SIG-M5 treated with dmso at 0.1 percent for 504 hours (cell line): ENCODE data around the gene KRT32.

ENCODE experiments used
- DNase-seq: peaks from one replicate; lab custom pipeline; 2025; ENCODE audit not compliant: unreplicated experiment; lab: John Stamatoyannopoulos, UW

Gene KRT32

GRCh38 chr17:41467561-41467960 is 375 bp upstream of the KRT32 start:
- no peak for DNase-seq

- DNase-seq: no peak
Measured at GRCh38 chr17:41464682-41465081, 2.5 kb downstream of the KRT32 start.

GRCh38 chr17:41464173-41464572 is 3.0 kb downstream of the KRT32 start:
- DNase-seq: no peak

DNA sequence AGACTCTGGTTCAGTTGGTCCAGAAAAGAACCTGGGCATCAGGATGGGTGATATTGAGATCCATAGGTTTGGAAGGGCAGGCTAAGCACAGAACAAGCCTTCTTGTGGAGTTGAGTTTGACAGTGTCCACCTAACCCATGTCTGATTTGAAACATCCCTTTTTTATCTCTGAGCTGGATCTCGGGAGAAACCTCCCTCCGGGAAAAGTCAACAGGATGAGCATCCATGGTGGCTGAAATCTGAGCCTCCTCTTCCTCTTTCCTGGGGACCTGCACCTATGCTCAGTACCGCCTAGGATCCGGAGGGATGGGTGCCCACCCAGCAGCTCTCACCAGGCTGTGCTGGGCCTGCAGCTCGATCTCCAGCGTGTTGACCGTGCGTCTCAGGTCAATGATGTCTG is 3.4 kb downstream of the KRT32 start:
- DNase-seq: no peak

DNA sequence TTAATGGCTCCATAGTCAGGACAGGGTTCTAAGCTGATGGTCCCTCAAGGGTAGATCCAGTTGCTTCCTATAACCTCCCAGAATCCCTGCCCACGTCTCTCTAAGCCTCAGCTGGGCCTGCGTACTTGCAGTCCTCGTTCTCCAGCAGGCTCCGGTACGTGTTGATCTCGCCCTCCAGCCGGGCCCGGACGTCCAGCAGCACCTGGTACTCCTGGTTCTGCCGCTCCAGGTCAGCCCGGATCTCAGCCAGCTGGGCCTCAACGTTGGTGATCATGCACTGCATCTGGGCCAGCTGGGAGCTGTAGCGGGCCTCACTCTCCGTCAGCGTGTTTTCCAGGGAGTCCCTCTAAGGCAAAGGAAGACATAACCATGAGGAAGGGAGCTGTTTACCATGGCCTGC is 4.5 kb downstream of the KRT32 start:
- no peak for DNase-seq

GRCh38 chr17:41457676-41458075 is 9.5 kb downstream of the KRT32 start:
- no peak for DNase-seq

DNA sequence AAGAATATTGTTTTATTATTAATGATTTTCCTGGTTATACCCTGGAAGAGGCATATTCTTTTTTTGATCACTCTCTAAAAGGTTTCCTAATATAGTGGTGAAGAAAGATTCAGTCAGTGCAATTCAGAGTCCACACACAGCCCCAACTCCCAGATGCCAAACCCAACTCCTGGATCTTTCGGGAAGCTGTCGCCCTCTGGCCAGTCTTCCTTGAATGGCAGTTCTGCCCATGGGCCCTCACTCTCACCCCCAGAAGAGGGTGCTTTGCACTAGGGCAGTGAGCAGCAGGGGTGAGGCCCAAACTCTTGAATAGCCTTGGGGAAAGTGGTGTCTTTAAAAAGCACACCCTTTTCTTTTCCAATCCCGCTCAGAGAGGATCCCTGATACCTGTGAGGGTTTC is 11.0 kb downstream of the KRT32 start:
- no peak for DNase-seq

- no peak for DNase-seq
Measured at GRCh38 chr17:41455236-41455635, 11.9 kb downstream of the KRT32 start.

DNA sequence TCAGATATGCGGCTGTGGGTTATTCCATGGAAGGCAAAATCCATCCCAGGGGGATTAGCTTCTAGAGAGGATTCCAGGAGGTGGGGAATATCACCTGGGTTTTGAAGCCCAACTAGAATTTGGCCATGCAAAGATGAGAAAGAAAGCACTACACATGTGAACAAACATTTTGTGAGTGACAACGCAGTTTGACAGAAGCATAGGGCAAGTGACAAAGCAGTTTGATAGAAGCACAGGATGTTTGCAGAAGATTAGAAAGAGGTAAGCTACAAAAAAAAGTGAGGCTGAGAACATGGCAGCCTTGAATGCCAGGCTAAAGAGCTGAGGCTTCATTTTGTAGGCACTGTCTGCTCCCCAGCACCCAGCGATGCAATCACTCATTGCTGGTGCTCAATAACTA is 14.1 kb downstream of the KRT32 start:
- no peak for DNase-seq

- DNase-seq: no peak
Measured at GRCh38 chr17:41452281-41452680, 14.9 kb downstream of the KRT32 start.

GRCh38 chr17:41451154-41451728 is 15.9 kb downstream of the KRT32 start:
- no peak for DNase-seq

GRCh38 chr17:41449008-41449407 is 18.2 kb downstream of the KRT32 start:
- DNase-seq: no peak

DNA sequence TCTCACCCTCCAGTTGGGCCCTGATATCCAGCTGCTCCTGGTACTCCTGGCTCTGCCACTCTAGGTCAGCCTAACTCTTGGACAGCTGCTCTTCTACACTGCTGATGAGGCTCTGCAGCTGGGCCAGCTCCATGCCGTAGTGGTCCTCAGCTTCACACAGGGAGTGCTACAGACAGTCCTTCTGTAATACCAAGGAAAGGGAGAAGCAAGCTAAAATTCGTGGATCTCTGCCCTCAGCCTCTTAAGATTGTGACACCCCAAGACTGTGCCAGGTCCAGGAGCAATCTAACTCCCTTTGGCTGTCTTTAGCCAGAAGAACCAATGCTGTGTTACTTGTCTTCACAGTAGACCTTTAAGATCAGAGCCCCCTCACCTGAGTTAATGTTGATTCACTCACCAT is 18.7 kb downstream of the KRT32 start:
- DNase-seq: no peak

GRCh38 chr17:41446806-41447205 is 20.4 kb downstream of the KRT32 start:
- DNase-seq: no peak

DNA sequence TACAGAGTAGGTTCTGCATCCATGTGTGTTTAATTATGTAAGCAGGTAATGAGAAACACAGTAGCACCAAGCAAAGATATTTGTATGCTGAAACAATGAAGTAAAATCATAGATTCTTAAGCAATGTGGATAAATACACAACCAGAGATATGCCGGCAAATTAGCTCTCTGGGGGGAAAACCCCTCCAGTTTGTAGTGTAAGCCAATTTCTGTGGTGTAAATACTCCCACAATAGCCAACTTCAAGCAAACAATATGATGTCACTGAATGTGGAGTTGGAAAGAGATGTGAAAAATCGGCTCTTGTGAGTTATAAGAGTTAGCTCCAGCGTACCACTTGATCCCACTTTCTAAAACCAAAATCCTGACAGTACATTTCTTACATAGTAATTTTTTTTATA is 22.5 kb downstream of the KRT32 start:
- DNase-seq: no peak

- no peak for DNase-seq
Measured at GRCh38 chr17:41444186-41444585, 23.0 kb downstream of the KRT32 start.

GRCh38 chr17:41442739-41443138 is 24.4 kb downstream of the KRT32 start:
- DNase-seq: no peak

DNA sequence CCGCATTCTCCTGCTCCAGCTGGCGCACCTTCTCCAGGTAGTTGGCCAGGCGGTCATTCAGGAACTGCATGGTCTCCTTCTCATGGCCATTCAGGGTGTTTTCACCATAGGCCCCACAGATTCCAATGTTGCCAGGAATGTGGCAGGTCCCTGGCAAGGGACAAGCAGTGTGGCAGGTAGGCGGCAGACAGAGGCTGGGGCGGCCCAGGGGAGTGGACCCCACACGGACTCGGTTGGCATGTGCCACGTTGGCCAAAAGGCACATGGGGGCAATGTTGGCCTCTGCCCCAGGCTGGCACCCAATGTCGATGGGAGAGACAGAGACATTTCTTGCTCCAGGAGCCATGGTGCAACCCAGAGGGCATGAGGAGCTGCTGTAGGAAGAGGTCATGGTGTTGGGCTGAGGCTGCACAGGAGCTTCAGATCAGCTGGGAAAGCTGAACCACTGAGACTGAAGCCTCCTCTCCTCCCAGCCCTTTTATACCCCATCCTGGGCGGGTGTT is 26.6 kb downstream of the KRT32 start, which contains the start of gene KRT38:
TSS of gene KRT38 (minus strand) at position 453 of the 503 bp plus-strand sequence. CDS start at position 391, 62 bp downstream.
- DNase-seq: no peak

DNA sequence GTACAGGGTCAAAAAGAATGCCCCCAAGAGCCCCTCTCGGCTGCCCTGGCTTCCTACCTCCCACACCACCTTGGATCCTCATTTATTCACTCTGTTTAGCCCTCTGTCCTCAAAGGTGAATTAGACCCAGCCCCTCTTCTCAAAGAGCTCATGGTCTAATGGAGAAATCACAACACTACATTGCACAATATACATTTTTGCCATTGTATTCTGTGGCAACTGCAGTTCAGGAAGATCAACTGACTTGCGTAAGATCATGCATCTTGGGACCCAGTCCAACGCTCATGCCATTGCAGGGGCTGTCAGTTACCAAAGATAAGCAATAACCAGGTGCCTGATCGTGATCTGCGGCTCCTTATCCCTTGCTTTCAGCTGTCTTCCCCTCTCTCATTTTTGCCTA is 27.8 kb downstream of the KRT32 start:
- peak; percentile 1 for DNase-seq

DNA sequence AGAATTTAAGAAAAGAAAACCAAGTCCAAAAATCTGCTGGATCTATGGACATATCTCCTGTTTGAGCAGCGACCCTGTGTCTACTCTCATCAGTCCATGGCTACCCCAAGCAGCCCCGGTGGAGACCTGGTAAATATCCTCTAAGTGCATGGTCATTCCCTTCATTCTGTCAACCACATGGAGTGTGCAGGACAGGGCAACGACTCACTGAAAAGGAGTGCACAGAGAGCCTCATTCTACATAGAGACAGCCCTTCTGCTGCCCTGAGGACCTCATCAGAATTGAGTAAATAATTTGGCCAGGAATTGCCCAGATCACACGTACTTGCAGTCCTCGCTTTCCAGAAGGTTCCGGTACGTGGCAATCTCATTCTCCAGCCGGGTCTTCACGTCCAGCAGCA is 29.4 kb downstream of the KRT32 start:
- DNase-seq: no peak

GRCh38 chr17:41437254-41437653 is 29.9 kb downstream of the KRT32 start:
- DNase-seq: no peak

- no peak for DNase-seq
Measured at GRCh38 chr17:41434415-41434814, 32.8 kb downstream of the KRT32 start.

GRCh38 chr17:41434005-41434404 is 33.2 kb downstream of the KRT32 start:
- DNase-seq: no peak
